Gastroesophageal sphincter (tissue), 4 donors: ENCODE results near the gene BCL2. TPM values are rescaled to one million over a fixed set of nuclear protein-coding genes. Genes with fewer than 3 reads are reported as not detected.
A peak's percentile ranks its signal among the peaks of the same experiment; 100 is the strongest.

ENCODE experiments used
- ATAC-seq: fragments of 150-250 bp; one replicate; pipeline ENCODE4 v1.9.1; 2016; ENCODE audit warnings: mild to moderate bottlenecking, moderate library complexity
- H3K27ac ChIP-seq, 4 donors: fragments of 200-600 bp; sonication (generic) in 3 of 4; 1 replicate in 3 of 4; 2 replicates in 1 of 4; pipeline ENCODE4 v1.5.1; 2016 to 2019
- H3K27me3 ChIP-seq: fragments of 200-600 bp; sonication (generic); one replicate; pipeline ENCODE4 v1.5.1; 2019
- H3K36me3 ChIP-seq, 2 donors: fragments of 200-600 bp; sonication (generic); one replicate each; pipeline ENCODE4 v1.5.1; 2019; ENCODE audit warnings: control low read depth in 1 of 2
- H3K4me1 ChIP-seq, 3 donors: fragments of 200-600 bp; sonication (generic); 1 replicate in 2 of 3; 2 replicates in 1 of 3; pipeline ENCODE4 v1.5.1; 2016 to 2019; ENCODE audit warnings: control low read depth in 2 of 3
- H3K4me3 ChIP-seq, 2 donors: fragments of 200-600 bp; sonication (generic); one replicate each; pipeline ENCODE4 v1.5.1; 2019; ENCODE audit warnings: mild to moderate bottlenecking in 1 of 2, moderate library complexity in 1 of 2
- H3K9me3 ChIP-seq, 3 donors: fragments of 200-600 bp; sonication (generic); one replicate each; pipeline ENCODE4 v1.5.1; 2017 to 2019; ENCODE audit warnings: control low read depth in 2 of 3
- CTCF ChIP-seq, 4 experiments: fragments of 200-600 bp in 2 of 4; fragments of 450-650 bp in 2 of 4; sonication (generic) in 1 of 4; IDR thresholded peaks; one replicate each; pipeline ENCODE4 v1.5.1; 2017 to 2019; ENCODE audit warnings: antibody characterized with exemption in 4 of 4, mild to moderate bottlenecking in 2 of 4, moderate library complexity in 2 of 4
- EP300 ChIP-seq: sonication (generic); formaldehyde crosslinking; IDR thresholded peaks from one replicate; pipeline ENCODE4 v1.6.1; 2017; ENCODE audit warnings: antibody characterized with exemption, mild to moderate bottlenecking
- POLR2A ChIP-seq, 2 donors: fragments of 450-650 bp; IDR thresholded peaks; one replicate each; pipeline ENCODE4 v1.6.1; 2017; ENCODE audit warnings: antibody characterized with exemption in 2 of 2, mild to moderate bottlenecking in 2 of 2, moderate library complexity in 1 of 2
- POLR2AphosphoS5 ChIP-seq: sonication (generic); formaldehyde crosslinking; IDR thresholded peaks from one replicate; pipeline ENCODE4 v1.6.1; 2017; ENCODE audit warnings: antibody characterized with exemption
- WGBS, 2 donors: methylation state at CpG; one replicate each; pipeline ENCODE4 v1.1.5; 2018; ENCODE audit warnings: low coverage in 1 of 2; 5-methylcytosine and 5-hydroxymethylcytosine counted together
- total RNA-seq, 4 donors: library from RNA; depleted of rRNA; stranded (reverse); fragments of >200 nt; gene quantifications; one replicate each; pipeline ENCODE4 v1.1.0, GENCODE V29; 2016

The BCL2 gene
- total RNA-seq, 4 donors from 2014 or later = 31.2 to 41.7 (median 32.7) TPM

- no peak for ATAC-seq
- Histone ChIP-seq H3K4me3 (no peak overlapping the region), H3K27me3 (no peaks in the 10 kb centered on the region), H3K27ac (no peak overlapping the region), H3K4me1 (peaks cover 5 to 55% (median 6%) of the 10 kb centered on the region in 3 donors), H3K9me3 (no peaks in the 10 kb centered on the region), H3K36me3 (no peaks in the 10 kb centered on the region)
- 68 to 98% methylated on average over 4 of the region's 4 CpGs for WGBS, 2 donors
- no peak for TF ChIP-seq POLR2AphosphoS5
- no peak for TF ChIP-seq CTCF (IDR thresholded peaks at IDR 0.05)
- no peak for TF ChIP-seq EP300
- no peak for TF ChIP-seq POLR2A (IDR thresholded peaks at IDR 0.05)
Measured at GRCh38 chr18:63150942-63151421, 168.6 kb downstream of the BCL2 start.

- Histone ChIP-seq H3K4me3 (no peak overlapping the region), H3K36me3 (no peaks in the 10 kb centered on the region), H3K4me1 (peaks cover 2 to 55% (median 6%) of the 10 kb centered on the region in 3 donors), H3K27me3 (no peaks in the 10 kb centered on the region), H3K9me3 (no peaks in the 10 kb centered on the region), H3K27ac (no peak overlapping the region)
- WGBS, 2 donors = 60 to 89% methylated on average over 3 to 8 of the region's 8 CpGs
- no peak for TF ChIP-seq POLR2A (IDR thresholded peaks at IDR 0.05)
- no peak for TF ChIP-seq EP300
- no peak for TF ChIP-seq POLR2AphosphoS5
- no peak for TF ChIP-seq CTCF (IDR thresholded peaks at IDR 0.05)
- ATAC-seq = no peak
Measured at GRCh38 chr18:63150326-63150725, 169.2 kb downstream of the BCL2 start.

- H3K4me1 ChIP-seq = peaks cover 2 to 53% (median 6%) of the 10 kb centered on the region in 3 donors
- peak overlapping the region in 3 of 4 donors; percentile 52 to 67 (median 58) for H3K27ac ChIP-seq
- no peak overlapping the region for H3K4me3 ChIP-seq
- no peak for TF ChIP-seq POLR2A (IDR thresholded peaks at IDR 0.05)
- TF ChIP-seq EP300 = no peak
- no peaks in the 10 kb centered on the region for H3K27me3 ChIP-seq
- ATAC-seq = no peak
- H3K9me3 ChIP-seq = no peaks in the 10 kb centered on the region
- H3K36me3 ChIP-seq = no peaks in the 10 kb centered on the region
- WGBS, 2 donors = 62 to 65% methylated on average over 4 to 5 of the region's 9 CpGs
Measured at GRCh38 chr18:63149302-63149587, 170.3 kb downstream of the BCL2 start.

- no peaks in the 10 kb centered on the region for H3K36me3 ChIP-seq
- H3K4me1 ChIP-seq = peaks cover 2 to 54% (median 6%) of the 10 kb centered on the region in 3 donors
- H3K9me3 ChIP-seq = no peaks in the 10 kb centered on the region
- 30 to 70% methylated on average over 8 to 10 of the region's 14 CpGs for WGBS, 2 donors
- H3K27me3 ChIP-seq = no peaks in the 10 kb centered on the region
- H3K27ac ChIP-seq = peak overlapping the region in 3 of 4 donors; percentile 52 to 67 (median 58)
- peak; percentile 54 for ATAC-seq
- no peak for TF ChIP-seq CTCF (IDR thresholded peaks at IDR 0.05)
- TF ChIP-seq POLR2AphosphoS5 = no peak
- no peak for TF ChIP-seq EP300
- TF ChIP-seq POLR2A (IDR thresholded peaks at IDR 0.05) = no peak
- H3K4me3 ChIP-seq = no peak overlapping the region
Measured at GRCh38 chr18:63148449-63149301, 170.9 kb downstream of the BCL2 start.

- Histone ChIP-seq H3K36me3 (no peaks in the 10 kb centered on the region), H3K27me3 (no peaks in the 10 kb centered on the region), H3K27ac (peak overlapping the region in 3 of 4 donors; percentile 45 to 58 (median 52)), H3K4me1 (peaks cover 2 to 61% (median 6%) of the 10 kb centered on the region in 3 donors), H3K4me3 (no peak overlapping the region), H3K9me3 (no peaks in the 10 kb centered on the region)
- TF ChIP-seq POLR2A (IDR thresholded peaks at IDR 0.05) (no peak), CTCF (IDR thresholded peaks at IDR 0.05) (no peak), POLR2AphosphoS5 (no peak), EP300 (no peak)
- no peak for ATAC-seq
- 42 to 58% methylated on average over 2 to 6 of the region's 6 CpGs for WGBS, 2 donors
Measured at GRCh38 chr18:63147973-63148372, 171.6 kb downstream of the BCL2 start.
